BJ (cell line): ENCODE results near the gene ACTL7A. TPM values are rescaled to one million over a fixed set of nuclear protein-coding genes. Genes with fewer than 3 reads are reported as not detected.

ENCODE experiments used
- CTCF ChIA-PET: fragments of 350-600 bp; formaldehyde crosslinking; extraction: SDS; loops from one replicate; lab custom pipeline; 2021; ENCODE audit warnings: antibody characterized with exemption, inconsistent platforms; lab: Yijun Ruan, JAX
- POLR2A ChIA-PET: fragments of 300-600 bp; sonication (Branson Sonifier 250); formaldehyde crosslinking; extraction: SDS; loops from one replicate; lab custom pipeline; 2021; ENCODE audit warnings: antibody characterized with exemption; lab: Charles Lee
- DNase-seq: peaks from one replicate; pipeline ENCODE4 v3.0.0-alpha.2; 2011; ENCODE audit warnings: low read depth
- H3K27me3 ChIP-seq: 2 replicates; pipeline ENCODE4 v1.6.0; 2011; ENCODE audit warnings: low read length; ENCODE audit not compliant: control insufficient read depth, insufficient read depth
- H3K36me3 ChIP-seq: 2 replicates; pipeline ENCODE4 v1.5.1; 2011; ENCODE audit warnings: low read length; ENCODE audit not compliant: control insufficient read depth, insufficient read depth
- H3K4me3 ChIP-seq: 2 replicates; pipeline ENCODE4 v1.5.1; 2011; ENCODE audit warnings: low read depth, mild to moderate bottlenecking, control low read depth, low read length
- CTCF ChIP-seq: IDR thresholded peaks from 2 replicates; pipeline ENCODE4 v1.5.1; 2011; ENCODE audit warnings: low read depth, mild to moderate bottlenecking, control low read depth, inconsistent platforms, low read length, moderate library complexity; ENCODE audit not compliant: insufficient read depth
- polyA minus RNA-seq: library from RNA; depleted of rRNA, polyadenylated mRNA; stranded (reverse); fragments of >200 nt; gene quantifications from 2 replicates; pipeline ENCODE4 v1.2.3, GENCODE V29; 2011; rRNA and poly(A)+ RNA removed
- polyA plus RNA-seq: library from polyadenylated mRNA; depleted of rRNA; stranded (reverse); fragments of >200 nt; gene quantifications from 2 replicates; pipeline ENCODE4 v1.2.3, GENCODE V29; 2011; rRNA removed

ACTL7A gene
- not detected in 2 replicates for polyA plus RNA-seq
- polyA minus RNA-seq = 0.24 TPM in 1 of 2 replicates, not detected in the other

GRCh38 chr9:108861997-108862396 is at the start of gene ACTL7A:
ACTL7A (plus strand) TSS chr9:108862266; CDS start chr9:108862323, 57 bp downstream.
- no peak for DNase-seq
- Histone ChIP-seq H3K4me3 (no peak within 1 kb of the TSS), H3K27me3 (no peaks in the 10 kb centered on the region), H3K36me3 (no peaks in the 10 kb centered on the region)
- ChIA-PET CTCF (no interaction called here), POLR2A (no interaction called here)
- TF ChIP-seq CTCF = no peak

- POLR2A ChIA-PET = no interaction called here
- H3K36me3 ChIP-seq = no peaks in the 10 kb centered on the region
- CTCF ChIA-PET = interaction anchor here (0.7 to 1.1 kb wide), 2 partner anchors 10 to 246 kb away, joined by 3 to 4 read pairs; no protein-coding TSS in a partner anchor
- H3K27me3 ChIP-seq = no peaks in the 10 kb centered on the region; the same call in 1 of the 2 replicates
- DNase-seq = no peak
- H3K4me3 ChIP-seq = no peak overlapping the region
- no peak for TF ChIP-seq CTCF
Measured at GRCh38 chr9:108812396-108813025, 49.6 kb upstream of the ACTL7A start.

- DNase-seq = no peak
- ChIA-PET CTCF (interaction anchor here (0.6 to 1.4 kb wide), 7 partner anchors 9 to 1618 kb away, joined by 3 to 10 read pairs (median 3); no protein-coding TSS in a partner anchor), POLR2A (no interaction called here)
- Histone ChIP-seq H3K27me3 (no peaks in the 10 kb centered on the region; the same call in 1 of the 2 replicates), H3K4me3 (no peak overlapping the region), H3K36me3 (no peaks in the 10 kb centered on the region)
- peak; percentile 52 for TF ChIP-seq CTCF
Measured at GRCh38 chr9:108813951-108814601, 48.0 kb upstream of the ACTL7A start.

- POLR2A ChIA-PET = no interaction called here
- H3K36me3 ChIP-seq = no peaks in the 10 kb centered on the region
- CTCF ChIA-PET = interaction anchor here (1.2 to 1.4 kb wide), 2 partner anchors 8 to 38 kb away, joined by 3 read pairs; no protein-coding TSS in a partner anchor
- no peak overlapping the region for H3K4me3 ChIP-seq
- no peak for TF ChIP-seq CTCF
- no peak for DNase-seq
- H3K27me3 ChIP-seq = no peaks in the 10 kb centered on the region; the same call in 1 of the 2 replicates
Measured at GRCh38 chr9:108815156-108815555, 46.9 kb upstream of the ACTL7A start.

GRCh38 chr9:108816037-108816436 is 46.0 kb upstream of the ACTL7A start:
- Histone ChIP-seq H3K4me3 (no peak overlapping the region), H3K27me3 (no peaks in the 10 kb centered on the region; the same call in 1 of the 2 replicates), H3K36me3 (no peaks in the 10 kb centered on the region)
- DNase-seq = no peak
- POLR2A ChIA-PET = no interaction called here
- CTCF ChIA-PET = no interaction called here
- TF ChIP-seq CTCF = no peak
